ENCODE measurements around the gene DUSP3. TPM values are rescaled to one million over a fixed set of nuclear protein-coding genes. Genes with fewer than 3 reads are reported as not detected.
A peak's percentile ranks its signal among the peaks of the same experiment; 100 is the strongest.

Gene DUSP3
- total and polyA plus RNA-seq, 2 of the 13 experiments (the other 11 are each of a cell fraction or from before 2014, with no cell fraction given): 60.0 to 71.5 TPM

- TF ChIP-seq HNRNPUL1 (IDR thresholded peaks at IDR 0.05; ENCODE audit: low read depth, low read length) (no peak), FIP1L1 (IDR thresholded peaks at IDR 0.05; ENCODE audit: borderline replicate concordance, insufficient read depth, low read depth, low read length) (no peak), ISL2 (CRISPR knock-in tag; IDR thresholded peaks at IDR 0.05) (peak; percentile 96), ARID5B (CRISPR knock-in tag; IDR thresholded peaks at IDR 0.05) (peak; percentile 97), SYNCRIP (IDR thresholded peaks at IDR 0.05; ENCODE audit: insufficient read depth, low read depth, low read length) (no peak), ZNF260 (CRISPR knock-in tag; IDR thresholded peaks at IDR 0.05; ENCODE audit: borderline replicate concordance, low read depth) (no peak), TCF7L2 (IDR thresholded peaks at IDR 0.05; ENCODE audit: low read depth, low read length) (peak; percentile 65; the same call in 1 of the 2 replicates), HMG20A (CRISPR knock-in tag; IDR thresholded peaks at IDR 0.05; ENCODE audit: borderline replicate concordance) (peak; percentile 100), UBTF (CRISPR knock-in tag; IDR thresholded peaks at IDR 0.05) (no peak), ETV6 (CRISPR knock-in tag; conservative IDR thresholded peaks at IDR 0.05) (no peak), ZNF576 (CRISPR knock-in tag; IDR thresholded peaks at IDR 0.05) (no peak), DRAP1 (CRISPR knock-in tag; IDR thresholded peaks at IDR 0.05) (no peak), FOXJ3 (CRISPR knock-in tag; IDR thresholded peaks at IDR 0.05; ENCODE audit: borderline replicate concordance) (peak; percentile 80), ZNF672 (CRISPR knock-in tag; IDR thresholded peaks at IDR 0.05) (no peak), ZBTB38 (CRISPR knock-in tag; IDR thresholded peaks at IDR 0.05) (no peak), REPIN1 (CRISPR knock-in tag; IDR thresholded peaks at IDR 0.05; ENCODE audit: borderline replicate concordance, low read depth) (peak; percentile 44; the same call in 1 of the 2 replicates), SKI (IDR thresholded peaks at IDR 0.05; ENCODE audit: partially characterized antibody) (peak; percentile 55), FOXO1 (CRISPR knock-in tag; IDR thresholded peaks at IDR 0.05) (peak; percentile 71; the same call in 1 of the 2 replicates), BRF2 (CRISPR knock-in tag; IDR thresholded peaks at IDR 0.05) (peak; percentile 48; the same call in 1 of the 2 replicates), ZNF615 (CRISPR knock-in tag; IDR thresholded peaks at IDR 0.05; ENCODE audit: borderline replicate concordance) (no peak), NONO (IDR thresholded peaks at IDR 0.05) (no peak), NONO (CRISPR knock-in tag; conservative IDR thresholded peaks at IDR 0.05) (peak; percentile 64), SP5 (CRISPR knock-in tag; IDR thresholded peaks at IDR 0.05; ENCODE audit: borderline replicate concordance, low read depth) (peak; percentile 80; the same call in 1 of the 2 replicates)
Measured at GRCh38 chr17:43801844-43802243, 23.1 kb upstream of the DUSP3 start (continued).
